ENCODE measurements around the gene PDPN.

The PDPN gene

GRCh38 chr1:13583595-13583965 lies at the start of gene PDPN:
Gene PDPN (plus strand): TSS chr1:13583832. CDS start chr1:13584034, 202 bp downstream.
- Histone ChIP-seq H3K27me3 (no peaks in the 10 kb centered on the region), H3K4me1 (peaks cover 26% of the 10 kb centered on the region), H3K9me3 (0 out of 2 replicates have a peak, but pooled peaks cover 11% of the 10 kb centered on the region), H4K20me1 (no peaks in the 10 kb centered on the region), H3K27ac (no peak within 1 kb of the TSS; the same call in 1 of the 2 replicates), H3K9ac (no peak within 1 kb of the TSS), H3K36me3 (no peaks in the 10 kb centered on the region), H3K4me2 (peak within 1 kb of the TSS; percentile 65), H3K4me3 (no peak within 1 kb of the TSS)
- no peak for TF ChIP-seq Cebpa-rat (IDR thresholded peaks at IDR 0.05)

GRCh38 chr1:13535227-13535626 lies 48.4 kb upstream of the PDPN start:
- no peaks in the 10 kb centered on the region for H3K27me3 ChIP-seq
- H3K27ac ChIP-seq: no peak overlapping the region
- no peaks in the 10 kb centered on the region for H4K20me1 ChIP-seq
- H3K4me3 ChIP-seq: no peak overlapping the region
- no peaks in the 10 kb centered on the region for H3K36me3 ChIP-seq
- no peaks in the 10 kb centered on the region for H3K9me3 ChIP-seq
- TF ChIP-seq Cebpa-rat (IDR thresholded peaks at IDR 0.05): no peak
- H3K4me2 ChIP-seq: no peak overlapping the region
- peaks cover 24% of the 10 kb centered on the region for H3K4me1 ChIP-seq
- no peak overlapping the region for H3K9ac ChIP-seq

GRCh38 chr1:13536571-13536970 lies 47.1 kb upstream of the PDPN start:
- Histone ChIP-seq H3K9ac (no peak overlapping the region), H3K4me2 (no peak overlapping the region), H3K27me3 (no peaks in the 10 kb centered on the region), H3K9me3 (no peaks in the 10 kb centered on the region), H4K20me1 (no peaks in the 10 kb centered on the region), H3K4me1 (peaks cover 11% of the 10 kb centered on the region; the same call in 1 of the 2 replicates), H3K27ac (no peak overlapping the region), H3K36me3 (no peaks in the 10 kb centered on the region), H3K4me3 (no peak overlapping the region)
- no peak for TF ChIP-seq Cebpa-rat (IDR thresholded peaks at IDR 0.05)

GRCh38 chr1:13538832-13539231 lies 44.8 kb upstream of the PDPN start:
- TF ChIP-seq Cebpa-rat (IDR thresholded peaks at IDR 0.05): no peak
- Histone ChIP-seq H3K4me2 (peak overlapping the region; percentile 43), H3K4me1 (peaks cover 11% of the 10 kb centered on the region; the same call in 1 of the 2 replicates), H3K27me3 (no peaks in the 10 kb centered on the region), H3K9ac (no peak overlapping the region), H4K20me1 (no peaks in the 10 kb centered on the region), H3K4me3 (no peak overlapping the region), H3K9me3 (no peaks in the 10 kb centered on the region), H3K36me3 (no peaks in the 10 kb centered on the region), H3K27ac (no peak overlapping the region)

GRCh38 chr1:13539683-13540082 lies 43.9 kb upstream of the PDPN start:
- TF ChIP-seq Cebpa-rat (IDR thresholded peaks at IDR 0.05): no peak
- Histone ChIP-seq H3K4me1 (peaks cover 11% of the 10 kb centered on the region; the same call in 1 of the 2 replicates), H3K36me3 (no peaks in the 10 kb centered on the region), H3K27ac (no peak overlapping the region), H3K9ac (no peak overlapping the region), H3K4me3 (no peak overlapping the region), H3K4me2 (0 out of 2 replicates have a peak overlapping the region, but pooled peaks have one; percentile 43), H3K9me3 (no peaks in the 10 kb centered on the region), H4K20me1 (no peaks in the 10 kb centered on the region), H3K27me3 (no peaks in the 10 kb centered on the region)

GRCh38 chr1:13540866-13541265 lies 42.8 kb upstream of the PDPN start:
- Histone ChIP-seq H3K9ac (no peak overlapping the region), H3K36me3 (no peaks in the 10 kb centered on the region), H3K27ac (no peak overlapping the region), H4K20me1 (no peaks in the 10 kb centered on the region), H3K9me3 (no peaks in the 10 kb centered on the region), H3K4me2 (no peak overlapping the region), H3K27me3 (no peaks in the 10 kb centered on the region), H3K4me3 (no peak overlapping the region), H3K4me1 (peaks cover 14% of the 10 kb centered on the region)
- no peak for TF ChIP-seq Cebpa-rat (IDR thresholded peaks at IDR 0.05)

- Histone ChIP-seq H3K9me3 (no peaks in the 10 kb centered on the region), H3K4me3 (no peak overlapping the region), H3K4me1 (peaks cover 18% of the 10 kb centered on the region), H3K27ac (no peak overlapping the region; the same call in 1 of the 2 replicates), H4K20me1 (no peaks in the 10 kb centered on the region), H3K4me2 (no peak overlapping the region), H3K9ac (no peak overlapping the region), H3K36me3 (no peaks in the 10 kb centered on the region), H3K27me3 (no peaks in the 10 kb centered on the region)
- TF ChIP-seq Cebpa-rat (IDR thresholded peaks at IDR 0.05): no peak
Measured at GRCh38 chr1:13541435-13542215, 42.0 kb upstream of the PDPN start.

GRCh38 chr1:13543451-13544220 lies 40.0 kb upstream of the PDPN start:
- no peaks in the 10 kb centered on the region for H3K9me3 ChIP-seq
- H3K27me3 ChIP-seq: no peaks in the 10 kb centered on the region
- no peak overlapping the region for H3K4me3 ChIP-seq
- no peaks in the 10 kb centered on the region for H4K20me1 ChIP-seq
- peaks cover 17% of the 10 kb centered on the region for H3K4me1 ChIP-seq
- H3K4me2 ChIP-seq: no peak overlapping the region
- TF ChIP-seq Cebpa-rat (IDR thresholded peaks at IDR 0.05): no peak
- H3K27ac ChIP-seq: no peak overlapping the region
- H3K36me3 ChIP-seq: no peaks in the 10 kb centered on the region
- H3K9ac ChIP-seq: no peak overlapping the region

- H4K20me1 ChIP-seq: no peaks in the 10 kb centered on the region
- H3K4me3 ChIP-seq: no peak overlapping the region
- no peak overlapping the region for H3K9ac ChIP-seq
- peaks cover 11% of the 10 kb centered on the region for H3K4me1 ChIP-seq
- no peak for TF ChIP-seq Cebpa-rat (IDR thresholded peaks at IDR 0.05)
- no peaks in the 10 kb centered on the region for H3K36me3 ChIP-seq
- no peaks in the 10 kb centered on the region for H3K27me3 ChIP-seq
- H3K4me2 ChIP-seq: no peak overlapping the region
- H3K27ac ChIP-seq: no peak overlapping the region
- no peaks in the 10 kb centered on the region for H3K9me3 ChIP-seq
Measured at GRCh38 chr1:13544221-13544556, 39.4 kb upstream of the PDPN start.

GRCh38 chr1:13546791-13547190 lies 36.8 kb upstream of the PDPN start:
- no peaks in the 10 kb centered on the region for H3K27me3 ChIP-seq
- no peak overlapping the region for H3K9ac ChIP-seq
- H3K4me1 ChIP-seq: peaks cover 7% of the 10 kb centered on the region
- H3K27ac ChIP-seq: no peak overlapping the region
- no peaks in the 10 kb centered on the region for H4K20me1 ChIP-seq
- H3K4me3 ChIP-seq: no peak overlapping the region
- no peaks in the 10 kb centered on the region for H3K36me3 ChIP-seq
- TF ChIP-seq Cebpa-rat (IDR thresholded peaks at IDR 0.05): no peak
- H3K9me3 ChIP-seq: no peaks in the 10 kb centered on the region
- no peak overlapping the region for H3K4me2 ChIP-seq
